Stimulated activated CD4-positive, alpha-beta T cell treated with anti-CD3 and anti-CD28 coated beads, Interleukin-1b, Interleukin-23, amount 100 ng/mL, for 4 hours (primary cell): ENCODE measurements around the gene IRAK2.
A peak's percentile ranks its signal among the peaks of the same experiment; 100 is the strongest.

Experiments used
- DNase-seq, 2 donors: peaks; one replicate each; pipeline ENCODE4 v3.0.0-alpha.2; 2020; ENCODE audit warnings: low read depth in 2 of 2

The IRAK2 gene

GRCh38 chr3:10223676-10224639 is 59.2 kb downstream of the IRAK2 start:
- DNase-seq, result no peak

DNA sequence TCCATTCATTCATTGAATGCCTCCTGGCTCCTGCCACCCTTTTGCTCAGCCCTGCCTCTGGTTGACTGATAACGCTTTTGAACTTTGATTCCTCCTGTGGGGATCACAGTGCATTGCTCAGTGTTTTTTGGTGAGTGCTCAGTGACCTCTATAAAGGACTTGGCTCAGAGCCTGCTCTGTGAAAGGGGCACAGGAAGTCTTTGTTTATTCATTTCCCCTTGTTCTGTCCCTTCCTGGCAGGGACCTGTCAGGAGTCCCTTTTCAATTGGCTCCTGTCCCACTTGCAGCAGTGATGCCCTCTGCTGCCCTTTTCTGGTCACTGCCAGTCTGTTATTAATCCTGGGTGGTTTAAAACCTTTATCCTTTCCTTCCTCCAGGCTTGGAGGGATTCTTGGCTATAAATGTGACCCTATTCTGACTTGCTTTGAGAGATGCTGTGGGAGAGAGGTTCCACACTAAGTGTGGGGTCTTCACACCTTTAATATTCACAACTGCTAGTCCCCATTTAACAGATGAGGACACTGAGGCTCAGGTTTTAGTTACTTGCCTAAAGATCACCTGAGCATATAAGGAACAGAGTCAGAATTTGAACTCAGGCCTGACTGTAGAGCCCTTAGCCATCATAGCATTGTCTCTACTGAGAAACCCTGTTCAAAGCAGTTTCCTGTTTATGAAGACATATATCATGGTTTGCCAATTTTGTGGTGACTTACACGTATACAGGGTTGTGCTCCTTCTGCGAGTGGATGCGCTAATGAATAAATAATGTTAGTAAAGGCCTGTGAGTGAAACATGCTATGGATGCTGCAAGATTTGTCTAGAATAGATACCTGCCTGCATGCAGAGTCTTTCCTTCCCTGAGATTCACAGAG is 60.3 kb downstream of the IRAK2 start:
- DNase-seq, result peak; percentile 37 to 57

DNA sequence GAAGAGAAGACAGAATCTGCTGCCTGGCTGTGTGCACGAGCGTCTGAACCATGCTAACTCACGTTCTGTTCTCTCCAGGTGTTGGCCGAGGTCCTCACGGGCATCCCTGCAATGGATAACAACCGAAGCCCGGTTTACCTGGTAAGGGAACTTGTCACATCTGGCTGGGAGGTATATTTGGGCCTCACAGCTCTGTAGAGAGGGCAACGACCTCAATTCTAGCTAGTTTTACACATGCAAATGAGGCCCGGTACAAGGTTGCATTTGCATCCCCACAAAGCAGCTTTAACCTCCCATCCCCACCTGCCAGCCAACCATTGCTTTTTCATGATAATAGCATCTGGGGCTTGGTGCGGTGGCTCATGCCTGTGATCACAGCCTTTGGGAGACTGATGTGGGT is 61.6 kb downstream of the IRAK2 start:
- no peak for DNase-seq

- no peak for DNase-seq
Observed at GRCh38 chr3:10228248-10228950, 63.7 kb downstream of the IRAK2 start.

DNA sequence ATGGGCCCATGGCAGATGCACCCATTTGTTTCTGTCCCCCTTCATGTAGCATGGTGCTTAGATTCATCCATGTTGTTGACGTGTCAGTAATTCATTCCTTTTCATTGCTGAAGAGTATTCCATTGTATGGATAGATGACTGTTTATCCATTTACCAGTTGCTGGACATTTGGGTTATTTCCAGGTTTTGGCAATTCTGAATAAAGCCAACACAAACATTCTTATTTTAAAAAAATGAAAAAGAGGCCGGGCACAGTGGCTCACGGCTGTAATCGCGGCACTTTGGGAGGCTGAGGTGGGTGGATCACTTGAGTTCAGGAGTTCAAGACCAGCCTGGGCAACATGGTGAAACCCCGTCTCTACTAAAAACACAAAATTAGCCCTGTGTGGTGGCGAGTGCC is 64.9 kb downstream of the IRAK2 start:
- DNase-seq, result no peak

DNA sequence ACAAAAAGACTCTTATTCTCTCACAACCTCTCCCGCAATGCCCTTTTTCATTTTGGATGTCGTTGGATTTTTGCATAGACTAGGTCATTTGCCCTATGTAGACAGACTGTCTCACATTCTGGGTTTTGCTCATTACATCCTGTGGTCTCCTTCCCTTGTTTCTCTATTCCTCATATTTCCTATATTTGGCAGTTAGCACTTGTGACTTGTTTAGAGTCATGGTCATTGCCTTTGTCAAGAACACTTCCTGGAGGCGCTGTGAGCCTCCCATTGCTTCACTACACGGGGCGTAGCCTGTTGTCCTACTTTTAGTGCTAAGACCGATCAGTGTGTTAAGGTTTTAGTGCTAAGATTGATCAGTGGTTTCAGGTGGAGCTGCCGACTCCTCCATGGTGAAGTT is 67.4 kb downstream of the IRAK2 start:
- DNase-seq, result no peak

DNA sequence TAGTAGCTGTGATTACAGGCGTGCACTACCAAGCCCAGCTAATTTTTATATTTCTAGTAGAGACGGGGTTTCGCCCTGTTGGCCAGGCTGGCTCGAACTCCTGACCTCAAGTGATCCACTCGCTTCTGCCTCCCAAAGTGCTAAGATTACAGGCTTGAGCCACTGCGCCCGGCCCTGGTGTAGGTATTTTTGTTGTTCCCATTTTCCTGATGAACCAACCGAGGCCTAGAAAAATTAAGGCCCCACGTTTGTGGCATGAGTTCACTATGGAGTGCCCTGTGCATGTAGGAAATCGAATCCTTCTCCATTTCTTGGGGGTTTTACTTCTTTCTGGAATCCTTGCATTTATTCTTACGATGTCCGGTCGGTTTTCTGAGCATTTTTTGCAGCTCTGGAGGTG is 69.3 kb downstream of the IRAK2 start:
- no peak for DNase-seq

DNA sequence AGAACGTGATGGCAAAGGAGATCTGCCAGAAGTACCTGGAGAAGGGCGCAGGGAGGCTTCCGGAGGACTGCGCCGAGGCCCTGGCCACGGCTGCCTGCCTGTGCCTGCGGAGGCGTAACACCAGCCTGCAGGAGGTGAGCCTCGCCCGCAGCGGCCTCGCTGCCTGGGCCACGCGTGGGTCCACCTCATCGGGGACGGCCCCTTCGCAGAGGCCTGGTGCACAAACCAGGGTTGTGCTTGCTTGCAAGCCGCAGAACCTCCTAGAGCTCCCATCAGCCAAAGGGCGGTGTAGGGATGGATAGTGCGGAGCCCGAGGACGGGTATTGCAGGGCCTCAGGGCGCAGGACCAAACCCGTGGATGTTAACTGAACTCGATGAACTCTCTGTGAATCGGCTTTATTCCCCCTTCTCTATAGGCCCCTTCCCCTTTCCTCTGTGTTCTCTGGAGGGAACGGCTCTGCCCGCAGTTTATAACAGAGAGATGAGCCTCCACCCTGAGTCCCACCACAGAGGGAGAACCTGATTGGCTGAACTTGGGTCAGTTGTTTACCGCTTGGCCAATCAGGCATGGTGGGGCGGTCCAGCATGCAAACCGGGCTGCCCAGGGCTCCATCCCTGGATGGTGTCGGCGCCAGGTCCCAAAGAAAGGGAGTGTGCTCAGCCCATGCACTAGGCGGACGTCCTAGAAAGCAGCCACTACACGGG is 70.0 kb downstream of the IRAK2 start:
- no peak for DNase-seq

- DNase-seq, result no peak
Observed at GRCh38 chr3:10235551-10235950, 70.8 kb downstream of the IRAK2 start.

DNA sequence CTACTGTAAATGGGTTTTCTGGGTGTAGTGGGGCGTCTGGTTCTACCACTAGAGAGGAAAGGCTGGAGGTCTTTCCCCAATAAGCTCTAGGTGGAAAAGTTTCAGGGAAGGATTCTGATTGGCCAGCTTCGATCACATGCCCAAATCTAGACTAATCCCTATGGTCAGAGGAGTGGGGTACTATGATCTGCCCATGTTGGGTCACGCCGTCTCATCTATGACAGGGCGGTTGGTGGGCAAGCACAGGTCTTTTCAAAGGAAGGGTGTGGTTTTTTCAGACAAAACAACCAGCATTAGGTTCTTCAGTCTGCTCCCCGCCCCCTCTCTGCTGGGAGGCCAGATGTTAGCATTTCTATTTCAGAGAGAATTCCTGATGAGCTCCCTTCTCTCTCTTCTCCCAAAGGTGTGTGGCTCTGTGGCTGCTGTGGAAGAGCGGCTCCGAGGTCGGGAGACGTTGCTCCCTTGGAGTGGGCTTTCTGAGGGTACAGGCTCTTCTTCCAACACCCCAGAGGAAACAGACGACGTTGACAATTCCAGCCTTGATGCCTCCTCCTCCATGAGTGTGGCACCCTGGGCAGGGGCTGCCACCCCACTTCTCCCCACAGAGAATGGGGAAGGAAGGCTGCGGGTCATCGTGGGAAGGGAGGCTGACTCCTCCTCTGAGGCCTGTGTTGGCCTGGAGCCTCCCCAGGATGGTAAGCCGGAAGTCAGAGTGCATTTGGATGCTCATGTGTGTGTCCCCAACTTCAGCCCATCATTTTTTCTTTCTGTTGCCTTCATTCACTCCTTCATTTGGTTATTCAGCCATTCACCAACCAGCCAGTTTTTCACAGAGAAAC is 73.8 kb downstream of the IRAK2 start:
- DNase-seq, result no peak

DNA sequence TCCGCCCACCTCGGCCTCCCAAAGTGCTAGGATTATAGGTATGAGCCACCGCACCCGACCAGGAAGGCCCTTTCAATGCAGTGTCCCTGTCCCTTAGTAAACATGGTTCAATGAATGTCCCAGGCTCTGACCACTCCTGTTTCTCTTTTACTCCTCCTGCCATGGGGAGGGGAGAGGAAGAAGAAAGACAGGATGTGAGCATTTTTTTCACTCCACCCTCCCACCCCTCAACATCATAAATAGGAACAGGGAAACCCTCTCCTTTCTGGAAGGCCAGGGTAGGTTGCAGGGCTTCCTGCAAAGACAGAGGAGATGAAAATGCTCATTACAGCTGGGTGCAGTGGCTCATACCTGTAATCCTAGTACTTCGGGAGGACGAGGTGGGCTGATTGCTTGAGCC is 76.1 kb downstream of the IRAK2 start:
- no peak for DNase-seq

DNA sequence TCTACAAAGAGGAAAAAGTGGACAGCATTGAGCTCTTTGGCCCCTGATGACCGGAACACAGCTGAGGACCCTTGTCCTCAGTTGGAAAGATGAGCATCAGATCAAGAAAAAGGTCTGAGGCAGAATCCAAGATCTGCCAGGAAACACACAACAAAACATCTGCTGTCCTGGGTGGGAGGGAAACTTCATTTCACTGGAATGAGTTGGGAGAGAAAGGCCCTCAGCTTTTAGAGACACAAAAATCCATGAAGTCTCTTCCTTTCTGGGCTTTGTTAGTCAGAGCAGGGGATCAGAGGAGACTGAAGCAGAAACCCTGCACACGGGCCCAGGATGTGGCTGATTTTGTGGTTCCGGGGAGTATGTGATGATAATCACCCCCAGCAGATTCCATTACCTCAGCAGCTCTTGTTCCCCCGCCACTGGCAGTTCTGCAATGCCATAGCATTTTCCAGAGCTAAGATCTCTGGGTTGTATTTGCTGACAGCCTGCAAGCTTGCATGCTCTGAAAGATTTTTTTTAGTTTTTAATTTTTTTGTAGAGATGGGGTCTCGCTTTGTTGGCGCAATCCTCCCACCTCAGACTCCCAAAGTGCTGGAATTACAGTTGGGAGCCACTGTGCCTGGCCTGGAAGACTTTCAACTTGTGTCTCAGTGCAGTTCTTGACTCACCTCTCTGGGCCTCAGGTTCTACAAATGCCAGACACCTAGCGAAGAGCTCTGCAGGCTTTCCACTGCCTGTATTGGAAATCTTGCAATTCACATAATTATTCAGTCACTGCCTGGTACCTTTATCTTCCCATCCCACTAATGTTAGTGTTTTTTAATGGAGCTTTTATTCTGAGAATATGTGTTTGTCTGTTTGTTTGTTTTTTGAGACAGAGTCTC is 77.7 kb downstream of the IRAK2 start:
- peak; percentile 31 to 70 for DNase-seq

DNA sequence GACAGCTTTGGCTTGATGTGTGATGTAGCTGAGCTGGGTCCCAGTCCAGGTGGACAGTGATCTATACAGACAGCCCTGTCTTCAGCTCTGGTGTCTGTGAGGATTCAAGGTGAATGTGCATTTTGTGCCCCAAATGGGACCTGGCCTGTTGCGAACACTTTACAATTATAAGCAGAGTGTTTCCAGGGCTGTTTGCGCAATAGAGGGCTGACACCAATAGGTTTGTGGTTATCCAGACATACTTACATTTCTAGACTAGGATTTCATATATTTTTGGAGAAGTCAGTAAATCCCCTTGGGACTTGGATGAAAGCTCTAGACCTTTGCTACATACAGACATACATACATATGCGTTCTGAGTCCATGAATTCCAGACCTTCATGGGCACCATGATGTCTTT is 79.3 kb downstream of the IRAK2 start:
- no peak for DNase-seq

DNA sequence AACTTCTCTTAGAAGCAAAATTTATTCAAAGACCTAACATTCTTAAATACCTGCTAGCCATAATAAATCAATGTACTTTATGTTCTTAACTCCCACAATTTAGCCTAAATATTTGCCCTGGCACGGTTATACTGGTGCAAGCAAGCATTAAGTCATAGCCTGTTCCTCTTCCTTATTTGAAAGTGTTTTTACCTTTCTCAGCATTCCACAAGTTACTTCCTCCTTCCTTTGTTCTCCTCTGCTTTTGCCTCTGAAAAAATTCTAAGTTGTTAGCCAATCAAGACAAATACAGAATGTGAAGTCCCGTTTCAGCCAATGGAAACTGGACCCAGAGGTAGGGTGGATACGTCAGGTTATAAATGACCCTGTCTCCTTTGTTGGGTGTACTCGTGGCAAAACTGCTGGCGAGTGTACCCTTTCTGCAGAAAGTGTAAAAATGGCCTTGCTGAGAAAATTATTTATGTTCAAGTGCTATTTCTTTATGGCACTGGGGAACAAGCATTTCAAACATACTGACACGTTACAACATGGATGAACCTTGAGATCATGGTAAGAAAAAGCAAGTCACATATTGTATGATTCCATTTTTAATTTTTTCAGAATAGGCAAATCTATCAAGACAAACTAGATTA is 80.5 kb downstream of the IRAK2 start:
- DNase-seq, result no peak

DNA sequence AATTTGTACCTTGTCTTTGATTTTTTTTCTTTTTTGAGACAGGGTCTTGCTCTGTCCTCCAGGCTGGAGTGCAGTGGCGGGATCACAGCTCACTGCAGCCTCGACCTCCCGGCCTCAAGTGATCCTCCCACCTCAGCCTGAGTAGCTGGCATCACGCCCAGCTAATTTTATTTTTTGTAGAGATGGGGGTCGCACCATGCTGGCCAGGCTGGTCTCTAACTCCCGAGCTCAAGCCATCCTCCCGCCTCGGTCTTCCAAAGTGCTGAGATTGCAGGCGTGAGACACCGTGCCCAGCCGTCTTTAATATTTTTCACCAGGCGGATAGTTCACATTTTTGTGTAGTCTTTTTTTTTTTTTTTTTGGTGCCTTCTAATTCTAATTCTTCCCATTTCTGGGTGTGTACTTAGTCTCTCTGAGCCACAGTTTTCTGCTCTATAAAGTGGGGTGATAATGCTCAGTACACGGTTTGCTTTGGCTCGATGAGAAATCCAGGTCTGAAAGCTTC is 83.0 kb downstream of the IRAK2 start:
- no peak for DNase-seq

- DNase-seq, result peak; percentile 88
Observed at GRCh38 chr3:10248184-10248983, 83.7 kb downstream of the IRAK2 start, which contains the start of gene TATDN2. Gene TATDN2, plus strand, starts transcription at chr3:10248459. Its CDS starts 742 bp downstream, at chr3:10249201.

- DNase-seq, result peak in 1 of 2 donors; percentile 54
Observed at GRCh38 chr3:10248984-10249748, 84.4 kb downstream of the IRAK2 start.
